GM18520 (cell line): ENCODE measurements around the gene SLC22A3.
A peak's percentile ranks its signal among the peaks of the same experiment; 100 is the strongest.
"Not testable (repeated sequence)": the region's sequence is repeated elsewhere in the genome, so short reads cannot be mapped to it uniquely, and the experiment has no call there.

Source experiments
- ATAC-seq: cut with Tn5 transposase; IDR thresholded peaks from one replicate; pipeline ENCODE4 v1.9.1; 2021; ENCODE audit not compliant: unreplicated experiment

Gene SLC22A3

DNA sequence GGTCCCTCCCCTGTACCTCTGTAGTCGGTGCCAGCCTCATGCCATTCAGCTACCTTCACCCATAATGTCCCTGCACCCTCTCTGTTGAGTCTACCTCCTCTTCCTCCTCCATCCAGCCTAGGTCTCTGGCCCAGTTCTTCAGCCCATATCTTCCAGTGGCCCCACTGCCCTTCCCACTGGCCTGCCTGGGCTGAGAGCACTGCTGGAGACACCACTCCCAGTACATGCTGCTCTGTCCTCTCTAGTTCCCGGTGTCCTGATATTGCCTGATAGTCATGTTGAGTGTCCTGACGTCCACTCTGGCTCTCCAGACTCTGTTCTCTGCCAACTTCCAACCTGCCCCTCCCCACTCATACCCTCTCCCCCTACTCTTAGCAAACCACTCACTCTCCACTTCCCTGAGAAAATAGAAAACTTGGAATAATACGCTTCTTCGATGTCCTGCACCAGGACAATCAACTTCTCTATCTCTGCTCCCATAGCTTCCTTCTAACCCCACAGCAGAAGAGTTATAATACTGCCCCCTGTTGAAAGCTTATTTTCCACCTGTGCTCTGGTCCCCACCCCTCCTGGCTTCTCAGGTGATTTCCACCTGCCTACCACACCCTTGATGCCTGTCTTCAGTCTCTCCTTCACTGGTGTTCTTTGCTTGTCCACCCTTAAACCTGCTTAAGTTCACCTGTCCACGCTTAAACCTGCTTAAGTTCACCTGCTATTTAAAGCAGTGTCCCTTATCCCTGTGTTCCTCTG, 19.8 kb downstream of the SLC22A3 start:
- ATAC-seq = no peak

- no peak for ATAC-seq
Observed at GRCh38 chr6:160368670-160369069, 20.5 kb downstream of the SLC22A3 start.

DNA sequence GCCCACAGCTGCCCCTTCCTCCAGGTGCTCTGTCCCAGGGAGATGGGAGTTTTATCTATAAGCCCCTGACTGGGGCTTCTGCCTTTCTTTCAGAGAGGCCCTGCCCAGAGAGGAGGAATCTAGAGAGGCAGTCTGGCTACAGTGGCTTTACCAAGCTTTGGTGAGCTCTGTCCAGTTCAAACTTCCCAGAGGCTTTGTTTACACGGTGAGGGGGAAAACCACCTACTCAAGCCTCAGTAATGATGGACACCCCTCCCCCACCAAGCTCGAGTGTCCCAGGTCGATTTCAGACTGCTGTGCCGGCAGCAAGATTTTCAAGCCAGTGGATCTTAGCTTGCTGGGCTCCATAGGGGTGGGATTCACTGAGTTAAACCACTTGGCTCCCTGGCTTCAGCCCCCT, 25.4 kb downstream of the SLC22A3 start:
- not testable (repeated sequence) for ATAC-seq

- ATAC-seq = no peak
Observed at GRCh38 chr6:160374836-160375560, 26.8 kb downstream of the SLC22A3 start.

- ATAC-seq = no peak
Observed at GRCh38 chr6:160375561-160375949, 27.4 kb downstream of the SLC22A3 start.

DNA sequence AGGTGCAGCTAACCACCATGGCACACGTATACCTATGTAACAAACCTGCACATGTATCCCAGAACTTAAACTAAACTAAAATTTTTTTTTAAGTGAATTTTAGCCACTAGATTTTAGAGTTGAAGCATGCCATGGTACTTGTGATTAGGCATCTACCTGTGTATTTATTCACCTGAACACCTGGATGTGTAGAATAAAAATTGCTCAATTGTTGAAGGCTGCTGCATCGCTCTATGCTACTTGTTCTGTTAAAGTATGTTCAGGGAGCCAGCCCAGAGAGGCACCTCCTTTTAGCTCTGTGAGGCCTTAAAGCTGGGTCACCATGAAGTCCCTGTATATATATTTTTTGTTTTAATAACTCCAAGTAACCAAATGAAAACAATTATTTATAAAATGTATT, 28.3 kb downstream of the SLC22A3 start:
- ATAC-seq = no peak

- no peak for ATAC-seq
Observed at GRCh38 chr6:160378218-160378617, 30.0 kb downstream of the SLC22A3 start.

GRCh38 chr6:160378882-160379281, 30.7 kb downstream of the SLC22A3 start:
- no peak for ATAC-seq

GRCh38 chr6:160379466-160379865, 31.3 kb downstream of the SLC22A3 start:
- ATAC-seq = no peak

GRCh38 chr6:160382946-160383345, 34.8 kb downstream of the SLC22A3 start:
- ATAC-seq = no peak

GRCh38 chr6:160386869-160387530, 38.8 kb downstream of the SLC22A3 start:
- ATAC-seq = no peak

DNA sequence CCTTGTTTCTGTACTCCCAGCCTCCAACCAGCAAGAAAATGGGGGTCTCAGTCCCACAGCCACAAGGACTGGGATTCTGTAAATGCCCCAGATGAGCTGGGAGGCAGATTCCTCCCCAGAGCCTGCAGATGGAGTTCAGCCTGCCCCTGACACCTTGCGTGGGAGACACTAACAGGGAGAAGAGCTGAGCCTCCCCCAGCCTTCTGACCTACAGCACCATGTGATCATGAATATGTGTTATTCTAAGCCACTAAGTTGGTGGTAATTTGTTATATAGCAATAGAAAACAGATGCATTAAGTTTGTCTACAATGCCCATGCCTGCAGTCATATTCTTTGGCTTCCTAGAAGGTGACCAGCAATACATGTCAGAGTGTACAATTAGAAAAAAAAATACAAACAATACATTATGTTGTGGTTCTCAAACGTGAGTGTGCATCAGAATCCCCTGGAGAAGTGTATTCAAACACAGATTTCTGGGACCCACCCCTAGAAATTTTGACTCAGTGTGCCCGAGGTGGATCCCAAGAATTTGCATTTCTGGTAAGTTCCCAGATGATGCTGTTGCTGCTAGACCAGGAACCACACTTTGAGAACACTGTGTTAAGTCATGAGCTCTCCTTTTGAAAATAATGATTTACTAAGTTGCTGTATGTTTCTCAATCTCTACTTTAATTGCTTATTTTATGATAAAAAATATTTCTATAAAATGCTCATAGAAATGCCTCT, 39.9 kb downstream of the SLC22A3 start:
- ATAC-seq = no peak

GRCh38 chr6:160388922-160389321, 40.7 kb downstream of the SLC22A3 start:
- ATAC-seq = no peak

DNA sequence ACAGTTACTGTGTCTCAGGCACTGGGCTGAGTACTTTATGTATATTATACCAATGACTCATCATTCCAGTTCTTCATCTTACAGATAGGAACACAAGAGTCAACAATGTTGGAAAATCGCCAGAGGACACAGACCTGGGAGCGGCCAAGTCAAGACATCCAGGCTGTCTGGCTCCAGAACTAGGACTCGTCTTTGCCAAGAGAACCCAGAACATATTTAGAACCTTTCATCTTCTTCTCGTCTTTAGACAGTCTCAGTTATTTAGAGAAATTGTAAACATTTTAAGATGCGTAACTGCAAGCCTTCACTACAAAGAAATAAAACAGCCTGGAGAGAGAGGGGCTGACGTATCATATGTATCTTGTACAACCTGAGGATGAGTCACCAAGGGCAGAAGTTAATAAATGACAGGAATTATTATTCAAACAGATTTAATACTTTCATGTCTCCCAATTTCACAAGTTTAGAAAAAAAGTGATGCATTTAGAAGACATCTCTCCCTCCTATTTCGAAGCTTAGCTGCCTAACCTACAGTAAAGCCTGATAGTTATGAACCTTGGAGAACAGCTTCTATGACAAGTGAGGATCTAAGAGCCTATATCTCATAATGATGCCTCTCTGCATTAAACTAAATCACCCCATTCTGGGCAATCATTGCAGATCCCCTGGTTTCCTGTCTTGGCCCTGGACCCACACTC, 43.4 kb downstream of the SLC22A3 start:
- no peak for ATAC-seq

DNA sequence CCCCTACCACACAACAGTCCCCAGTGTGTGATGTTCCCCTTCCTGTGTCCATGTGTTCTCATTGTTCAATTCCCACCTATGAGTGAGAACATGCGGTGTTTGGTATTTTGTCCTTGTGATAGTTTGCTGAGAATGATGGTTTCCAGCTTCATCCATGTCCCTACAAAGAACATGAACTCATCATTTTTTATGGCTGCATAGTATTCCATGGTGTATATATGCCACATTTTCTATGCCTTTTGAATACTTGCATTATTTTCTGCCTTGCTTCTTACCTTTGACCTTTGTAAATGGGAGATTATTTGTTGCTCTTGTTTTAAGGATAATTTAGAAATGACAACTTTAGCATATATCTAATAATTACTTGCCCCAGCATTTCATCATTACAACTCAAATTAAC, 45.3 kb downstream of the SLC22A3 start:
- not testable (repeated sequence) for ATAC-seq

- ATAC-seq = no peak
Observed at GRCh38 chr6:160393891-160394653, 45.9 kb downstream of the SLC22A3 start.

DNA sequence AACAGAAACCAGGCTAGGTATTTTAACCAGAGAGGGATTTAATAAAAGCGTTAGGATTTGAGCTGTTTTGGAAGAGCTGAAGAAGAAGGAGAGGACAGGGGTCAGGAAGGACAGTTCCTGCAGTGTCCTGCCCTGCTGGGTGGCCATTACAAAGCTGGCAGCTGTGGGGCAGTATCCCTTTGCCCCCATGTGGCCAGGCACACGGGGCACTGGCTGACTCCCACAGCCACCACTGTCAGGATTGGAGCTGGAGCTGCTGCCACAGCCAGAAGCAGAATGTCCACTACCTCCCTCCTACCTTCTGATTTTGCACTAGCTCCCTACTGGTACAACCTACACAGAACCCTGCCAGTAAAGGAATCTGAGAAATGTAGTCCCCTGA, 46.5 kb downstream of the SLC22A3 start:
- no peak for ATAC-seq

DNA sequence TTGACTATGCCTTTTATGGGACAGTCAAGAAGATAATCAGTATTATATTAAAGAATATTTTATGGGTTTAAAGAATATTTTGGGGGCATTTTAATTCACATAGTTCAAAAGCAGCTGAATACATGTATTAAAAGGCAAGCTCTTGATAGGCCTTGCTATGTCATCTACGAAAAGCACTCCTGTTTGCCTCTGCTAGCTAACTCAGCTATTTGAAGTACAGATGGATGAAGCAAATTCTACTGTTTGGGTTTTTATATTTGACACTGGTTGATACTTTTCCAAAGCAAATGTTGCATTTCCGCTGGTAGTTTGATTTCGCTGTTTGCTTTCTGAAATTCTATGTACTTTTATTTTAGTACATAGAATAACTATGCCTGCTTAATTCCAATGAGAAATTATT, 47.0 kb downstream of the SLC22A3 start:
- no peak for ATAC-seq

DNA sequence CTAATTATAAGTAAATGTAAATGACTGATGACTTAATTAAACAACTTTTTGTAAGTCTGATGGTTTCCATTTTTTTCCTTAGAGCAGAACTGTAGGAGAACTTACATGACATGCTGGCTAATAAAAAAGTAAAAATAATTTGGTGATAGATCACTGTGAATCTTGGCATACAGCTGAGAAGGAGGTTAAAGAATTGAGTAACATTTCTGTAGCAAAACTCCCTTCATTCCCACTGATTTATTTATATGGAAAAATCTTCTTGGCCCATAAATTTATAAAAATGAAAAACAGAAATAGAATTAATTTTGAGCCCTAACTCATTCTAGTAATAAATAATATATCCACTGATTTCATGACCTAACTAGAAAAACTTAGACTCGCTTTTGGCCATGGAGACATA, 48.1 kb downstream of the SLC22A3 start:
- ATAC-seq = no peak

DNA sequence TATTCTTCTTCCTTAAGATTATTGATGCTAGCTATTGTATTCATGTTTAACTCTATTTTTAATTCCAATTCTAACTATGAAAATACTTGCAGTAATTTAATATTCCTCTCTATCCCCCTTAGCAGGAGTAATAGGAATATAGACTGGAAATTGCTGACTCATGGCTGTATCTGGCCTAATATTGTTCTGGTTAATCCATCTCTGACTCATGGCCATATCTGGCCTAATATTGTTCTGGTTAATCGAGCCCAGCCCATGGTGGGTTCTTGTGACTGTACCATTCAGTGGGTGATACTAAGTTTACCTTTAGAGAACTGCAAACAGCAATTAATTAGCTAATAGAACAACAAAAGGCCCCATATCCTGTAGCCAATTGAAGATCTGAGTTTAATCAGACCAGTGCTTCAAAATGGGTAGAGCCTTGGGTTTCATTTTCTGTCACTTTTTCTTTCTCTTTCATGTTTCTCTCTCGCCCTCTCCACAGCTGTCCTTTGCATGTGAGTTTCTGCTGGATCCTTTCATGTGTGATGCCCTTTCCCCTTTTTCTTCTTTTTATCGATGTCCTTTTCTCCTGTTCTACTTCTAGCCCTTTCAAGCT, 50.6 kb downstream of the SLC22A3 start:
- peak; percentile 89 for ATAC-seq
